Measurements from ENCODE around the gene NRN1L. TPM values are rescaled to one million over a fixed set of nuclear protein-coding genes. Genes with fewer than 3 reads are reported as not detected.
A peak's percentile ranks its signal among the peaks of the same experiment; 100 is the strongest.
"Not testable (repeated sequence)": the region's sequence is repeated elsewhere in the genome, so short reads cannot be mapped to it uniquely, and the experiment has no call there.

The NRN1L gene
- total RNA-seq, 1 donor from 2014 or later, result 1.0 TPM

- peaks cover 4% of the 10 kb centered on the region for H3K27me3 Mint-ChIP-seq (ENCODE audit: unreplicated experiment)
- peaks cover 3% of the 10 kb centered on the region for H3K9me3 Mint-ChIP-seq (ENCODE audit: unreplicated experiment)
- no peak for DNase-seq
- TF ChIP-seq, protein P1, sequence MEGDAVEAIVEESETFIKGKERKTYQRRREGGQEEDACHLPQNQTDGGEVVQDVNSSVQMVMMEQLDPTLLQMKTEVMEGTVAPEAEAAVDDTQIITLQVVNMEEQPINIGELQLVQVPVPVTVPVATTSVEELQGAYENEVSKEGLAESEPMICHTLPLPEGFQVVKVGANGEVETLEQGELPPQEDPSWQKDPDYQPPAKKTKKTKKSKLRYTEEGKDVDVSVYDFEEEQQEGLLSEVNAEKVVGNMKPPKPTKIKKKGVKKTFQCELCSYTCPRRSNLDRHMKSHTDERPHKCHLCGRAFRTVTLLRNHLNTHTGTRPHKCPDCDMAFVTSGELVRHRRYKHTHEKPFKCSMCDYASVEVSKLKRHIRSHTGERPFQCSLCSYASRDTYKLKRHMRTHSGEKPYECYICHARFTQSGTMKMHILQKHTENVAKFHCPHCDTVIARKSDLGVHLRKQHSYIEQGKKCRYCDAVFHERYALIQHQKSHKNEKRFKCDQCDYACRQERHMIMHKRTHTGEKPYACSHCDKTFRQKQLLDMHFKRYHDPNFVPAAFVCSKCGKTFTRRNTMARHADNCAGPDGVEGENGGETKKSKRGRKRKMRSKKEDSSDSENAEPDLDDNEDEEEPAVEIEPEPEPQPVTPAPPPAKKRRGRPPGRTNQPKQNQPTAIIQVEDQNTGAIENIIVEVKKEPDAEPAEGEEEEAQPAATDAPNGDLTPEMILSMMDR (IDR thresholded peaks at IDR 0.05; ENCODE audit: partially characterized antibody, unreplicated experiment), result no peak
- H3K4me3 Mint-ChIP-seq (ENCODE audit: unreplicated experiment), result no peak overlapping the region
- peak overlapping the region; percentile 73 for H3K27ac Mint-ChIP-seq (ENCODE audit: unreplicated experiment)
- H3K36me3 Mint-ChIP-seq (ENCODE audit: unreplicated experiment), result no peaks in the 10 kb centered on the region
- peaks cover 30% of the 10 kb centered on the region for H3K4me1 Mint-ChIP-seq (ENCODE audit: low read depth, unreplicated experiment)
These were observed 23.9 kb upstream of the NRN1L start for GRCh38 chr16:67860589-67861398.

GRCh38 chr16:67861877-67862276, 22.8 kb upstream of the NRN1L start:
- Mint-ChIP-seq H3K27me3 (ENCODE audit: unreplicated experiment) (peaks cover 4% of the 10 kb centered on the region), H3K9me3 (ENCODE audit: unreplicated experiment) (peaks cover 3% of the 10 kb centered on the region), H3K4me1 (ENCODE audit: low read depth, unreplicated experiment) (peaks cover 26% of the 10 kb centered on the region), H3K27ac (ENCODE audit: unreplicated experiment) (peak overlapping the region; percentile 57), H3K36me3 (ENCODE audit: unreplicated experiment) (no peaks in the 10 kb centered on the region), H3K4me3 (ENCODE audit: unreplicated experiment) (peak overlapping the region; percentile 20)
- no peak for DNase-seq
- TF ChIP-seq, protein P1 (IDR thresholded peaks at IDR 0.05; ENCODE audit: partially characterized antibody, unreplicated experiment), result no peak

DNA sequence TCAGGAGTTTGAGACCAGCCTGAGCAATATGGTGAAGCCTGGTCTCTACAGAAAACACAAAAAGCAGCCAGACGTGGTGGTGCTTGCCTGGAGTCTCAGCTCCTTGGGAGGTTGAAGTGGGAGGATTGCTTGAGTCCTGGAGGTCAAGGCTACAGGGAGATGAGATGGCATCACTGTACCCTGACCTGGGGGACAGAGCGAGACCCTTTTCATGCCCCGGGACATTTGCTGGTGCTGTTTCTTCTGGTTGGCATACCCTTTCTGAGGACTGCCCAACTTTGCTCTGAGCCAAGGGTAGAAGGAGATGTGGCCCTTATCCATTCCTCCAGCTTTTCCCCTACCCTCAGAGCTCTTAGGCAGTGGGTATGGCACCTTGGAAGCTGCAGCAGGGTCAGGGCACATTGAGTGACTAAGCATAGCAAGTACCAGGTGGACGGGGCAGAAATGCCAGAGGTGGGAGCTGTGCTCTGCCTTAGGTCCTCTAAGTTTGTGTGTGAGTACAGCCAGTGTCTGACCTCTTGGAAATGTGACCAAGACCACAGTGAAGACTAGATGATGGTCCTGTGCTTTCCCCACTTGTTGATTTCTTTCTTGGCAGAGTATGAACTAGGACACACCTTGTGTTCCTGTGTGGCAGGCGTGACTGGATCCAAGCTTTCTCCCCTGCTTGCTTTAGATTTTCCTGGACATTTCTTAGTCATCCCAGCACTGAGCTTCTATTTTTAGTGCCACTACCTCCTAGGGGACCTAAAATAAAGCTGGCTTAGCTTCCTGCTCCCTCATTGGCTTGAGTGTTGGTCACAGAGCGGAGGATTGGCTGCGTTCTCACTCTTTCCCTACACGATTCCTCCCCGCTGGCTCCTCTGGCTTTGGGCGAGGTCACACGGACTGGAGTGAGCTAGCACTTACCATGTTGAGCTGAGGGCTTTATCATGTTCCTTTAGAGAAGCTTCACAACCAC, 21.8 kb upstream of the NRN1L start:
- Mint-ChIP-seq H3K9me3 (ENCODE audit: unreplicated experiment) (peaks cover 3% of the 10 kb centered on the region), H3K27ac (ENCODE audit: unreplicated experiment) (peak overlapping the region; percentile 62), H3K4me3 (ENCODE audit: unreplicated experiment) (peak overlapping the region; percentile 68), H3K27me3 (ENCODE audit: unreplicated experiment) (peaks cover 4% of the 10 kb centered on the region), H3K4me1 (ENCODE audit: low read depth, unreplicated experiment) (peaks cover 24% of the 10 kb centered on the region), H3K36me3 (ENCODE audit: unreplicated experiment) (no peaks in the 10 kb centered on the region)
- TF ChIP-seq, protein P1 (IDR thresholded peaks at IDR 0.05; ENCODE audit: partially characterized antibody, unreplicated experiment), result no peak
- peak; percentile 32 for DNase-seq

DNA sequence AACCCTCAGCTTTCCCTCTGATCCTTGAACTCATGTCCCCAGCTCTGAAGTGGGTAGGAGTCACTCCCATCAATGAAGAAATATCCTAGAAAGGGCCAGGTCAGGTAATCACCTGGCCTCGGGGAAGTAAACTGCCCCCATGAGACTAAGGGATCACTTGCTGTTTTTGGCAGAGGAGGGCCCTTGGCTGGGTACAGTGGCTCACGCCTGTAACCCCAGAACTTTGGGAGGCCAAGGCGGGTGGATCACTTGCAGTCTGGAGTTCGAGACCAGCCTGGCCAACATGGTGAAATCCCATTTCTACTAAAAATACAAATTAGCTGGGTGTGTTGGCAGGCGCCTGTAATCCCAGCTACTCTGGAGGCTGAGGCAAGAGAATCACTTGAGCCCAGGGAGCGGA, 20.6 kb upstream of the NRN1L start:
- H3K9me3 Mint-ChIP-seq (ENCODE audit: unreplicated experiment); DNase-seq; H3K27me3 Mint-ChIP-seq (ENCODE audit: unreplicated experiment); H3K36me3 Mint-ChIP-seq (ENCODE audit: unreplicated experiment); H3K4me3 Mint-ChIP-seq (ENCODE audit: unreplicated experiment); H3K27ac Mint-ChIP-seq (ENCODE audit: unreplicated experiment): not testable (repeated sequence)
- H3K4me1 Mint-ChIP-seq (ENCODE audit: low read depth, unreplicated experiment), result peaks cover 24% of the 10 kb centered on the region

DNA sequence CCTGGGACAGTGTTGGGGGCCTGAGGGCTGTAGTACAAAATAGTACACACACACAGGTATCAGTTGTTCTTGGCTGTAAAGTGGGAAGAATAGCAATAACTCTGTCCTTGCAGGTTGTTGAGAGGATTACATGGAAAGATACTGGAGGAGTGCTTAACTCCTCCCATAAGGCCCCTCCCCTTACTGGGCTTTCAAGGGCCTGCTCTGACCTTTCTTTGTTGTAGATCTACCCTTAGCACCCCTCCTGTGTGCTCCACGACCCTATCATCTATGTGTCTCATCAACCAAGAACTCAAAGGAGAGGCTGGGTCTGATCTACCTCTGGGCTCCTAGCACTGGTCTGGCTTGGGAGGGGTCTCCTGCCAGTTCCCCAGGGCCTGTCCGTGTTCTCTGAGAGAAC, 20.1 kb upstream of the NRN1L start:
- H3K36me3 Mint-ChIP-seq (ENCODE audit: unreplicated experiment), result no peaks in the 10 kb centered on the region
- peaks cover 24% of the 10 kb centered on the region for H3K4me1 Mint-ChIP-seq (ENCODE audit: low read depth, unreplicated experiment)
- H3K27ac Mint-ChIP-seq (ENCODE audit: unreplicated experiment), result peak overlapping the region; percentile 52
- H3K9me3 Mint-ChIP-seq (ENCODE audit: unreplicated experiment), result peaks cover 3% of the 10 kb centered on the region
- DNase-seq, result no peak
- H3K27me3 Mint-ChIP-seq (ENCODE audit: unreplicated experiment), result no peaks in the 10 kb centered on the region
- H3K4me3 Mint-ChIP-seq (ENCODE audit: unreplicated experiment), result peak overlapping the region; percentile 69
- TF ChIP-seq, protein P1 (IDR thresholded peaks at IDR 0.05; ENCODE audit: partially characterized antibody, unreplicated experiment), result no peak
